Neural progenitor cell (in vitro differentiated cells): ENCODE data around the gene PROX2. TPM values are rescaled to one million over a fixed set of nuclear protein-coding genes. Genes with fewer than 3 reads are reported as not detected.

ENCODE experiments used
- DNase-seq: peaks from one replicate; pipeline ENCODE4 v3.0.0-alpha.2; 2016; ENCODE audit warnings: low spot score
- H2AFZ ChIP-seq: fragments of 200-600 bp; sonication (generic); replicated peaks from 2 replicates; pipeline ENCODE4 v1.6.1; 2016; ENCODE audit warnings: antibody characterized with exemption
- H3F3A ChIP-seq: fragments of 200-600 bp; sonication (generic); 2 replicates; pipeline ENCODE4 v1.6.1; 2016; ENCODE audit warnings: antibody characterized with exemption, low read depth
- H3K27ac ChIP-seq: fragments of 200-600 bp; sonication (generic); 2 replicates; pipeline ENCODE4 v1.5.1; 2016; ENCODE audit warnings: mild to moderate bottlenecking
- H3K27me3 ChIP-seq: fragments of 200-600 bp; sonication (generic); 2 replicates; pipeline ENCODE4 v1.6.1; 2016; ENCODE audit warnings: mild to moderate bottlenecking, moderate library complexity
- H3K36me3 ChIP-seq: fragments of 200-600 bp; sonication (generic); 2 replicates; pipeline ENCODE4 v1.5.1; 2016
- H3K4me1 ChIP-seq: fragments of 200-600 bp; sonication (generic); 2 replicates; pipeline ENCODE4 v1.6.1; 2016; ENCODE audit warnings: mixed run types
- H3K4me2 ChIP-seq: fragments of 200-600 bp; sonication (generic); 2 replicates; pipeline ENCODE4 v1.6.1; 2016
- H3K4me3 ChIP-seq: fragments of 200-600 bp; sonication (generic); 2 replicates; pipeline ENCODE4 v1.5.1; 2016
- H3K79me2 ChIP-seq: fragments of 200-600 bp; sonication (generic); 2 replicates; pipeline ENCODE4 v1.6.1; 2016; ENCODE audit warnings: low read depth
- H3K9ac ChIP-seq: fragments of 200-600 bp; sonication (generic); 2 replicates; pipeline ENCODE4 v1.6.1; 2016
- H3K9me3 ChIP-seq: fragments of 200-600 bp; sonication (generic); 2 replicates; pipeline ENCODE4 v1.5.1; 2016; ENCODE audit warnings: low read depth
- H4K20me1 ChIP-seq: fragments of 200-600 bp; sonication (generic); 2 replicates; pipeline ENCODE4 v1.6.1; 2016; ENCODE audit warnings: low read depth
- H3K27ac Mint-ChIP-seq: 3 replicates; pipeline ENCODE4 v1.8.0; 2021; ENCODE audit warnings: mixed read lengths
- H3K27me3 Mint-ChIP-seq: 2 replicates; pipeline ENCODE4 v1.8.0; 2022; ENCODE audit warnings: low read depth, mild to moderate bottlenecking, inconsistent platforms, moderate library complexity, mixed read lengths; ENCODE audit not compliant: insufficient read depth
- H3K36me3 Mint-ChIP-seq: 3 replicates; pipeline ENCODE4 v1.8.0; 2021; ENCODE audit warnings: mixed read lengths
- H3K4me1 Mint-ChIP-seq: 3 replicates; pipeline ENCODE4 v1.8.0; 2021; ENCODE audit warnings: mixed read lengths
- H3K4me3 Mint-ChIP-seq: 3 replicates; pipeline ENCODE4 v1.8.0; 2021; ENCODE audit warnings: mild to moderate bottlenecking, moderate library complexity, mixed read lengths
- H3K9me3 Mint-ChIP-seq: 3 replicates; pipeline ENCODE4 v1.8.0; 2020; ENCODE audit warnings: mixed read lengths
- CTCF ChIP-seq: fragments of 200-600 bp; sonication (generic); IDR thresholded peaks from 2 replicates; pipeline ENCODE4 v1.5.1; 2017; ENCODE audit warnings: antibody characterized with exemption, mild to moderate bottlenecking
- EZH2 ChIP-seq: fragments of 200-600 bp; sonication (generic); IDR thresholded peaks from 2 replicates; pipeline ENCODE4 v1.6.1; 2017; ENCODE audit warnings: antibody characterized with exemption, mild to moderate bottlenecking, moderate library complexity
- EZH2phosphoT487 ChIP-seq: fragments of 200-600 bp; sonication (generic); IDR thresholded peaks from 2 replicates; pipeline ENCODE4 v1.6.1; 2017; ENCODE audit warnings: antibody characterized with exemption
- total RNA-seq: library from RNA; depleted of rRNA; stranded (reverse); fragments of >200 nt; gene quantifications from 2 replicates; pipeline ENCODE4 v1.2.3, GENCODE V29; 2015; ENCODE audit warnings: low replicate concordance

PROX2 gene
- total RNA-seq, 1 donor from 2014 or later = not detected

DNA sequence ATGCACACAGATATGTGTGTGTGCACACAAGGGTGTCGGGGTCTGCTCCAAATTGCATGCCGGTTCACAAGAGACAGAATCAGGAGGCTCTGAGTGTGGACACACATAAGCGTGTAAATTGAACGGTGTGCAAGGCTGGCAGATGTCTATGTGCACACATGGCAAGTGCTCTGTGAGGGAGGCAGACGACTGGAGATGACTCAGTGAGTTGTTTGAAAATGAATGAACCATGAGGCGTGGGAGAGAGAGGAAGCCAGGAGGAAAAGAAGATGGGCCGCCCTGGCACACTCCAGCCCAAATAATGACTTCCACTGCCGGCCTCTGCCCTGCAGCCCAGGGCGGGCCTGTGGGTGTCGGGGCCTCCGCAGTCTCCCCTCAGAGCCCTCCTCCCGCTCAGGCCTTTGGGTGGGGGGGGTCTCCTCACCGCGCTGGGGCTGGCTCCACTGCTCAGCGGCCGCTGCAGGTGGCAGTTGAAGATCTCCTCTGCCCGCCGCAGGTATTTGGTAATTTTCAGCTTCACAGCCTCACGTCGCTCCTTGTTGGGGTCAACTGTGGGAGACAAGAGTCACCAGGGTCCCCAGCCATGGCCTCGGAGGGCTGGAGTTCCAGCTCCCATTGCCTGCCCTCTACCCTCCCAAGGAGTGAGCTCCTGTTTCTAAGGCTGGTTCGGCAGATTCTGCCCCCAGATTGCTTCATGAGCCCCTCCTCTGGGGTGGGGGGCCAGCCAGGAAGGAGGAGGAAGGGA lies 43.6 kb upstream of the PROX2 start:
- no peak overlapping the region for H3K4me3 Mint-ChIP-seq
- H2AFZ ChIP-seq = no peak overlapping the region
- no peaks in the 10 kb centered on the region for H3K9me3 ChIP-seq
- H3F3A ChIP-seq = no peaks in the 10 kb centered on the region
- peaks cover 15% of the 10 kb centered on the region for H3K27me3 Mint-ChIP-seq
- H3K4me3 ChIP-seq = no peak overlapping the region
- no peak overlapping the region for H3K9ac ChIP-seq
- no peaks in the 10 kb centered on the region for H3K36me3 Mint-ChIP-seq
- H3K9me3 Mint-ChIP-seq = no peaks in the 10 kb centered on the region
- H3K79me2 ChIP-seq = no peaks in the 10 kb centered on the region
- no peak for DNase-seq
- no peak overlapping the region for H3K27ac ChIP-seq
- TF ChIP-seq CTCF = no peak
- no peak overlapping the region for H3K4me2 ChIP-seq
- no peak overlapping the region for H3K27ac Mint-ChIP-seq
- H3K4me1 ChIP-seq = no peaks in the 10 kb centered on the region
- H3K27me3 ChIP-seq = peaks cover 10% of the 10 kb centered on the region
- peaks cover 15% of the 10 kb centered on the region for H3K4me1 Mint-ChIP-seq
- H4K20me1 ChIP-seq = no peaks in the 10 kb centered on the region
- H3K36me3 ChIP-seq = no peaks in the 10 kb centered on the region

DNA sequence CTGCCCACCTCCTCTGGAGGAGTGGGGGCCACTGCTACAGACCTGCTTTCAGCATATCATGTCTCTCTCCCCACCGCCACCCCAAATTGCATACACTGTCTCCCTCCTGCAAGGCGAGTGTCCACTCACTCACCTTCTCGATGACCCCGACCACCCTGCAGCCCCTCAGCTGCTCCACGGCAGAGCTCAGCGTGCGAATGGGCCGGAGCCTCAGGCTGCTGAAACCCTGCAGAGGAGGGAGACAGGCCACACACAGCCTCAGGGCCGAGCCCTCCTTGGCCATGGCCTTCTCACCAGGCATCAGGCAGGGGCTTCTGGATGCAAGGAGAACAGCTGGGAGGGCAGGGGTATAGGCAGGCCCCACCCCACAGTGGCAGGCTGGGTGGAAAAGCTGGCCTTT lies 42.4 kb upstream of the PROX2 start:
- Histone ChIP-seq H3K9ac (no peak overlapping the region), H2AFZ (no peak overlapping the region), H3K79me2 (no peaks in the 10 kb centered on the region), H3K9me3 (no peaks in the 10 kb centered on the region), H3K36me3 (no peaks in the 10 kb centered on the region), H3K4me2 (no peak overlapping the region), H3F3A (no peaks in the 10 kb centered on the region), H3K27me3 (peaks cover 10% of the 10 kb centered on the region), H4K20me1 (no peaks in the 10 kb centered on the region), H3K4me3 (no peak overlapping the region), H3K4me1 (no peaks in the 10 kb centered on the region), H3K27ac (no peak overlapping the region)
- Mint-ChIP-seq H3K27me3 (peaks cover 8% of the 10 kb centered on the region), H3K4me3 (no peak overlapping the region), H3K27ac (no peak overlapping the region), H3K9me3 (no peaks in the 10 kb centered on the region), H3K36me3 (no peaks in the 10 kb centered on the region), H3K4me1 (peaks cover 15% of the 10 kb centered on the region)
- TF ChIP-seq EZH2phosphoT487 (no peak), EZH2 (no peak), CTCF (no peak)
- DNase-seq = no peak

- peaks cover 9% of the 10 kb centered on the region for H3K27me3 Mint-ChIP-seq
- no peaks in the 10 kb centered on the region for H3K79me2 ChIP-seq
- no peaks in the 10 kb centered on the region for H3K9me3 Mint-ChIP-seq
- no peak overlapping the region for H3K4me3 Mint-ChIP-seq
- peaks cover 15% of the 10 kb centered on the region for H3K4me1 Mint-ChIP-seq
- H3K36me3 ChIP-seq = no peaks in the 10 kb centered on the region
- no peak overlapping the region for H3K4me2 ChIP-seq
- H3F3A ChIP-seq = no peaks in the 10 kb centered on the region
- no peak overlapping the region for H3K4me3 ChIP-seq
- no peak overlapping the region for H3K9ac ChIP-seq
- no peaks in the 10 kb centered on the region for H3K9me3 ChIP-seq
- H2AFZ ChIP-seq = no peak overlapping the region
- no peak overlapping the region for H3K27ac ChIP-seq
- TF ChIP-seq CTCF (no peak), EZH2 (no peak), EZH2phosphoT487 (no peak)
- H3K36me3 Mint-ChIP-seq = no peaks in the 10 kb centered on the region
- no peak for DNase-seq
- H3K4me1 ChIP-seq = no peaks in the 10 kb centered on the region
- H3K27me3 ChIP-seq = peaks cover 8% of the 10 kb centered on the region
- no peaks in the 10 kb centered on the region for H4K20me1 ChIP-seq
- peak overlapping the region; percentile 23 for H3K27ac Mint-ChIP-seq
Observed at GRCh38 chr14:74917646-74918081, 41.7 kb upstream of the PROX2 start.
